Breast epithelium (tissue), 4 donors: ENCODE results near the gene SHB. TPM values are rescaled to one million over a fixed set of nuclear protein-coding genes. Genes with fewer than 3 reads are reported as not detected.

Experiments used
- DNase-seq, 2 donors: peaks; one replicate each; pipeline ENCODE4 v3.0.0-alpha.2; 2019; ENCODE audit warnings: low spot score in 2 of 2
- H3K27ac ChIP-seq, 2 donors: fragments of 200-600 bp; sonication (generic) in 1 of 2; one replicate each; pipeline ENCODE4 v1.5.1; 2016 to 2019; ENCODE audit warnings: mild to moderate bottlenecking in 1 of 2
- H3K27me3 ChIP-seq, 2 donors: fragments of 200-600 bp; sonication (generic) in 1 of 2; one replicate each; pipeline versions ENCODE4 v1.5.1 to v1.6.0; 2017 to 2019; ENCODE audit warnings: control low read depth in 1 of 2, mild to moderate bottlenecking in 1 of 2
- H3K36me3 ChIP-seq: fragments of 200-600 bp; one replicate; pipeline ENCODE4 v1.5.1; 2019
- H3K4me1 ChIP-seq, 2 donors: fragments of 200-600 bp; sonication (generic); one replicate each; pipeline ENCODE4 v1.5.1; 2016 to 2019; ENCODE audit warnings: control low read depth in 1 of 2
- H3K4me3 ChIP-seq, 3 donors: fragments of 200-600 bp; sonication (generic); 1 replicate in 2 of 3; 2 replicates in 1 of 3; pipeline ENCODE4 v1.5.1; 2016 to 2019; ENCODE audit warnings: mild to moderate bottlenecking in 3 of 3, moderate library complexity in 2 of 3
- H3K9me3 ChIP-seq, 2 donors: fragments of 200-600 bp; sonication (generic) in 1 of 2; one replicate each; pipeline ENCODE4 v1.5.1; 2016 to 2019; ENCODE audit warnings: control low read depth in 1 of 2
- CTCF ChIP-seq, 3 donors: fragments of 450-650 bp; IDR thresholded peaks; one replicate each; pipeline ENCODE4 v1.5.1; 2016 to 2017; ENCODE audit warnings: antibody characterized with exemption in 3 of 3, mild to moderate bottlenecking in 3 of 3, moderate library complexity in 3 of 3
- POLR2A ChIP-seq: fragments of 450-650 bp; IDR thresholded peaks from one replicate; pipeline ENCODE4 v1.6.1; 2016; ENCODE audit warnings: antibody characterized with exemption, mild to moderate bottlenecking, moderate library complexity
- POLR2AphosphoS5 ChIP-seq, 3 donors: sonication (generic); formaldehyde crosslinking; IDR thresholded peaks; one replicate each; pipeline ENCODE4 v1.6.1; 2017; ENCODE audit warnings: antibody characterized with exemption in 3 of 3
- intact Hi-C: fragments of 100-400 bp; cut with DNase I; formaldehyde crosslinking; loops from one replicate; pipeline ENCODE4 v1.15.1; 2023; ENCODE audit warnings: low total_unique reads
- total RNA-seq, 3 donors: library from RNA; depleted of rRNA; stranded (reverse); fragments of >200 nt; gene quantifications; one replicate each; pipeline ENCODE4 v1.1.0, GENCODE V29; 2016

Gene SHB
- total RNA-seq, 3 donors from 2014 or later = 3.8 to 18.7 (median 17.9) TPM

GRCh38 chr9:38075272-38075671 lies 6.2 kb upstream of the SHB start:
- no peaks in the 10 kb centered on the region for H3K4me1 ChIP-seq
- H3K4me3 ChIP-seq = no peak overlapping the region
- DNase-seq = no peak
- TF ChIP-seq POLR2A (no peak), CTCF (IDR thresholded peaks at IDR 0.05) (no peak), POLR2AphosphoS5 (IDR thresholded peaks at IDR 0.05) (no peak)
- intact Hi-C loops = no loop called here
- no peaks in the 10 kb centered on the region for H3K27me3 ChIP-seq
- no peaks in the 10 kb centered on the region for H3K9me3 ChIP-seq
- H3K36me3 ChIP-seq = no peaks in the 10 kb centered on the region
- no peak overlapping the region for H3K27ac ChIP-seq

GRCh38 chr9:38074441-38074961 lies 5.5 kb upstream of the SHB start:
- intact Hi-C loops = no loop called here
- TF ChIP-seq POLR2AphosphoS5 (IDR thresholded peaks at IDR 0.05) (no peak), CTCF (IDR thresholded peaks at IDR 0.05) (no peak), POLR2A (no peak)
- H3K4me1 ChIP-seq = no peaks in the 10 kb centered on the region
- no peak for DNase-seq
- H3K27ac ChIP-seq = no peak overlapping the region
- H3K36me3 ChIP-seq = no peaks in the 10 kb centered on the region
- no peaks in the 10 kb centered on the region for H3K27me3 ChIP-seq
- H3K4me3 ChIP-seq = no peak overlapping the region
- no peaks in the 10 kb centered on the region for H3K9me3 ChIP-seq

- Histone ChIP-seq H3K27ac (no peak overlapping the region), H3K4me1 (no peaks in the 10 kb centered on the region), H3K4me3 (no peak overlapping the region), H3K27me3 (no peaks in the 10 kb centered on the region), H3K36me3 (no peaks in the 10 kb centered on the region), H3K9me3 (no peaks in the 10 kb centered on the region)
- intact Hi-C loops = no loop called here
- TF ChIP-seq CTCF (IDR thresholded peaks at IDR 0.05) (no peak), POLR2A (no peak), POLR2AphosphoS5 (IDR thresholded peaks at IDR 0.05) (no peak)
- DNase-seq = no peak
Measured at GRCh38 chr9:38073882-38074281, 4.9 kb upstream of the SHB start.

GRCh38 chr9:38071470-38072134 lies 2.6 kb upstream of the SHB start:
- TF ChIP-seq POLR2AphosphoS5 (IDR thresholded peaks at IDR 0.05) = no peak
- no peak for TF ChIP-seq CTCF (IDR thresholded peaks at IDR 0.05)
- no peak for TF ChIP-seq POLR2A
- Histone ChIP-seq H3K9me3 (no peaks in the 10 kb centered on the region), H3K27ac (peak overlapping the region in 1 of 2 donors; percentile 53), H3K36me3 (no peaks in the 10 kb centered on the region), H3K27me3 (no peaks in the 10 kb centered on the region), H3K4me1 (no peaks in the 10 kb centered on the region), H3K4me3 (no peak overlapping the region)
- intact Hi-C loops = no loop called here
- no peak for DNase-seq

- Histone ChIP-seq H3K27ac (peak overlapping the region; percentile 84 to 85), H3K4me1 (no peaks in the 10 kb centered on the region), H3K9me3 (no peaks in the 10 kb centered on the region), H3K27me3 (no peaks in the 10 kb centered on the region), H3K36me3 (no peaks in the 10 kb centered on the region), H3K4me3 (peak overlapping the region; percentile 79 to 85 (median 84))
- no peak for DNase-seq
- intact Hi-C loops = loop anchor here (10.0 kb wide), 1 partner anchor 53 kb away; no protein-coding TSS in a partner anchor
- TF ChIP-seq POLR2A = no peak
- TF ChIP-seq POLR2AphosphoS5 (IDR thresholded peaks at IDR 0.05) = no peak
- no peak for TF ChIP-seq CTCF (IDR thresholded peaks at IDR 0.05)
Measured at GRCh38 chr9:38067859-38068681, 957 bp downstream of the SHB start.
